SU-DHL-6 (cell line): Measurements from ENCODE around the gene GATA1.

ENCODE experiments used
- H2AFZ ChIP-seq: fragments of 200-600 bp; sonication (generic); 2 replicates; pipeline ENCODE4 v1.6.1; 2014; ENCODE audit warnings: low read depth, mild to moderate bottlenecking, moderate library complexity, mixed read lengths, antibody characterized with exemption, low read length; ENCODE audit not compliant: severe bottlenecking
- H3F3A ChIP-seq: fragments of 200-600 bp; shearing (Covaris generic); 2 replicates; pipeline ENCODE4 v1.6.0; 2016; ENCODE audit warnings: antibody characterized with exemption, mild to moderate bottlenecking; ENCODE audit not compliant: insufficient read depth
- H3K27ac ChIP-seq: fragments of 200-600 bp; sonication (generic); 2 replicates; pipeline ENCODE4 v1.5.1; 2016; ENCODE audit warnings: low read depth, mild to moderate bottlenecking, low read length, moderate library complexity, mixed read lengths
- H3K27me3 ChIP-seq: fragments of 200-600 bp; sonication (generic), shearing (Covaris generic); 2 replicates; pipeline ENCODE4 v1.6.0; 2014; ENCODE audit warnings: mild to moderate bottlenecking, low read length
- H3K36me3 ChIP-seq: fragments of 200-600 bp; sonication (generic); 2 replicates; pipeline ENCODE4 v1.6.1; 2014; ENCODE audit warnings: mild to moderate bottlenecking, low read length, mixed read lengths
- H3K4me2 ChIP-seq: fragments of 300-600, 200-600 bp; shearing (Covaris generic), sonication (generic); 2 replicates; pipeline ENCODE4 v1.6.0; 2014; ENCODE audit warnings: low read length, low read depth, mild to moderate bottlenecking; ENCODE audit not compliant: poor library complexity, severe bottlenecking
- H3K4me3 ChIP-seq: fragments of 200-600 bp; sonication (generic); 2 replicates; pipeline ENCODE4 v1.5.1; 2014; ENCODE audit warnings: antibody characterized with exemption, low read length, mild to moderate bottlenecking, mixed read lengths; ENCODE audit not compliant: insufficient read depth, poor library complexity, severe bottlenecking
- H3K79me2 ChIP-seq: fragments of 200-600 bp; sonication (generic); 2 replicates; pipeline ENCODE4 v1.6.1; 2014; ENCODE audit warnings: mild to moderate bottlenecking, low read length, moderate library complexity; ENCODE audit not compliant: insufficient read depth
- H3K9ac ChIP-seq: fragments of 200-600 bp; sonication (generic); 2 replicates; pipeline ENCODE4 v1.7.0; 2014; ENCODE audit warnings: mild to moderate bottlenecking, low read length
- H3K9me2 ChIP-seq: fragments of 200-600 bp; sonication (generic); replicated peaks from 2 replicates; pipeline ENCODE4 v1.6.1; 2014; ENCODE audit warnings: low read length; ENCODE audit not compliant: insufficient read depth
- H3K9me3 ChIP-seq: fragments of 200-600 bp; sonication (generic); 2 replicates; pipeline ENCODE4 v1.6.1; 2014; ENCODE audit warnings: low read length, mixed read lengths; ENCODE audit not compliant: insufficient read depth
- H4K20me1 ChIP-seq: fragments of 200-600 bp; sonication (generic); 2 replicates; pipeline ENCODE4 v1.6.1; 2014; ENCODE audit warnings: low read depth, mild to moderate bottlenecking, antibody characterized with exemption, low read length, moderate library complexity, mixed read lengths
- CTCF ChIP-seq: fragments of 200-600 bp; sonication (generic); IDR thresholded peaks from one replicate; pipeline ENCODE4 v1.5.1; 2017; ENCODE audit warnings: antibody characterized with exemption, mild to moderate bottlenecking, low read length, moderate library complexity; ENCODE audit not compliant: insufficient read depth, poor library complexity, severe bottlenecking
- EZH2phosphoT487 ChIP-seq: fragments of 200-600 bp; sonication (generic), shearing (Covaris generic); conservative IDR thresholded peaks from 2 replicates; pipeline ENCODE4 v1.6.1; 2018; ENCODE audit warnings: mild to moderate bottlenecking, antibody characterized with exemption, low read length, moderate library complexity, mixed read lengths

The GATA1 gene

GRCh38 chrX:48781705-48782104 is 4.7 kb upstream of the GATA1 start:
- H3K27ac ChIP-seq, result no peak overlapping the region
- no peak overlapping the region for H3K9ac ChIP-seq
- no peaks in the 10 kb centered on the region for H3K79me2 ChIP-seq
- no peaks in the 10 kb centered on the region for H4K20me1 ChIP-seq
- no peaks in the 10 kb centered on the region for H3F3A ChIP-seq
- TF ChIP-seq CTCF (no peak), EZH2phosphoT487 (no peak)
- no peaks in the 10 kb centered on the region for H3K36me3 ChIP-seq
- H3K27me3 ChIP-seq, result no peaks in the 10 kb centered on the region
- H3K4me3 ChIP-seq, result no peak overlapping the region
- H2AFZ ChIP-seq, result no peak overlapping the region
- H3K4me2 ChIP-seq, result no peak overlapping the region
- no peaks in the 10 kb centered on the region for H3K9me2 ChIP-seq
- no peaks in the 10 kb centered on the region for H3K9me3 ChIP-seq

- H3K4me3 ChIP-seq, result no peak overlapping the region
- no peaks in the 10 kb centered on the region for H3F3A ChIP-seq
- no peaks in the 10 kb centered on the region for H4K20me1 ChIP-seq
- H3K36me3 ChIP-seq, result no peaks in the 10 kb centered on the region
- no peak overlapping the region for H3K9ac ChIP-seq
- H3K9me2 ChIP-seq, result no peaks in the 10 kb centered on the region
- no peaks in the 10 kb centered on the region for H3K27me3 ChIP-seq
- H2AFZ ChIP-seq, result no peak overlapping the region
- no peaks in the 10 kb centered on the region for H3K79me2 ChIP-seq
- TF ChIP-seq CTCF, result no peak
- no peak for TF ChIP-seq EZH2phosphoT487
- H3K27ac ChIP-seq, result no peak overlapping the region
- no peaks in the 10 kb centered on the region for H3K9me3 ChIP-seq
- H3K4me2 ChIP-seq, result no peak overlapping the region
Measured at GRCh38 chrX:48782216-48782615, 4.2 kb upstream of the GATA1 start.

GRCh38 chrX:48782795-48783194 is 3.6 kb upstream of the GATA1 start:
- Histone ChIP-seq H3K27me3 (no peaks in the 10 kb centered on the region), H3K9ac (no peak overlapping the region)

More at GRCh38 chrX:48782795-48783194, 3.6 kb upstream of the GATA1 start:
- TF ChIP-seq CTCF (no peak), EZH2phosphoT487 (no peak)
- Histone ChIP-seq H3K4me2 (no peak overlapping the region), H2AFZ (no peak overlapping the region), H3K36me3 (no peaks in the 10 kb centered on the region), H3F3A (no peaks in the 10 kb centered on the region), H3K9me2 (no peaks in the 10 kb centered on the region), H3K9me3 (no peaks in the 10 kb centered on the region), H3K79me2 (no peaks in the 10 kb centered on the region), H3K4me3 (no peak overlapping the region), H4K20me1 (no peaks in the 10 kb centered on the region), H3K27ac (no peak overlapping the region)
